Measurements from ENCODE around the gene USP36.

Gene USP36

DNA sequence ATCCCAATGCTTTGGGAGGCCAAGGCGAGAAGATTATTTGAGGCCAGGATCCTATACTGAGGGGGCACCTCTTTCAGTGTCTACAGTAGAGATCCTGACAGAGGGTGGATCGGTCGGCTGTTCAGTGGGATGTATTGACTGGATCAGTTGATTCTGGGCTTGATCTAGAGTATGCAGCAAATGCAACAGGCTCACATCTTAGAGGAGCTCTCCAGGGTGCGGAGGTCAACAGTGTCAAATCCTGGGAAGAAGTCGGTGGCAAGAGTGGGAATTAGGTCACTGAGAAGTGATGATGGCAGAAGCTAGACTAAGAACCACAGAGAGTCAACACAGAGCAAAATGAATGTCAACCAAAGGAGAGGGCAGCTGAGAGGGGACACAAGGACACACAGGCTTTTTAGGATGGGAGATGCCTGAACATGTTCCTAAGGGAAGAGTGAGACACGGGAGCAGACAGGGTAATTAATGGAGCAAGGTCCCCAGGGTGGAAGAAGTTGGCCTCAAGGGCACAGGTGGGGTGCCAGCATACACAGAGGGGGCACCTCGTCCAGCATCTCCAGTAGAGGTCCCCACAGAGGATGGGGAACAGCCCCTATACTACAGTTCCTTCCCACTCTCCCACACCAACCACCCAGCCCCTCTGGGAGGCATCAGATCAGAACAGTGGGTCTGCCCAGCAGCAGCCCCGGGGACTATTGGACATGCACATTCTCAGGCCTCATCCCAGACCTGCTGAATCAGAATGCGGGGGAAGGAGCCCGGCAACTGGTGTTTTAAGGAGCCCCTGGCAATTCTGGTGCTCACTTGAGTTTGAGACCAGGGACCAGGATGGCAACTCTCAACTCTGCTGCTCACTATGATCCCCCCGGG is 48.5 kb downstream of the USP36 start:
- Histone ChIP-seq H3K27ac (peak overlapping the region in 1 of 2 donors; percentile 49), H3K4me3 (no peak overlapping the region)
- no peak for DNase-seq (ENCODE audit: low spot score)
- TF ChIP-seq, protein P1, sequence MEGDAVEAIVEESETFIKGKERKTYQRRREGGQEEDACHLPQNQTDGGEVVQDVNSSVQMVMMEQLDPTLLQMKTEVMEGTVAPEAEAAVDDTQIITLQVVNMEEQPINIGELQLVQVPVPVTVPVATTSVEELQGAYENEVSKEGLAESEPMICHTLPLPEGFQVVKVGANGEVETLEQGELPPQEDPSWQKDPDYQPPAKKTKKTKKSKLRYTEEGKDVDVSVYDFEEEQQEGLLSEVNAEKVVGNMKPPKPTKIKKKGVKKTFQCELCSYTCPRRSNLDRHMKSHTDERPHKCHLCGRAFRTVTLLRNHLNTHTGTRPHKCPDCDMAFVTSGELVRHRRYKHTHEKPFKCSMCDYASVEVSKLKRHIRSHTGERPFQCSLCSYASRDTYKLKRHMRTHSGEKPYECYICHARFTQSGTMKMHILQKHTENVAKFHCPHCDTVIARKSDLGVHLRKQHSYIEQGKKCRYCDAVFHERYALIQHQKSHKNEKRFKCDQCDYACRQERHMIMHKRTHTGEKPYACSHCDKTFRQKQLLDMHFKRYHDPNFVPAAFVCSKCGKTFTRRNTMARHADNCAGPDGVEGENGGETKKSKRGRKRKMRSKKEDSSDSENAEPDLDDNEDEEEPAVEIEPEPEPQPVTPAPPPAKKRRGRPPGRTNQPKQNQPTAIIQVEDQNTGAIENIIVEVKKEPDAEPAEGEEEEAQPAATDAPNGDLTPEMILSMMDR (IDR thresholded peaks at IDR 0.05): no peak

DNA sequence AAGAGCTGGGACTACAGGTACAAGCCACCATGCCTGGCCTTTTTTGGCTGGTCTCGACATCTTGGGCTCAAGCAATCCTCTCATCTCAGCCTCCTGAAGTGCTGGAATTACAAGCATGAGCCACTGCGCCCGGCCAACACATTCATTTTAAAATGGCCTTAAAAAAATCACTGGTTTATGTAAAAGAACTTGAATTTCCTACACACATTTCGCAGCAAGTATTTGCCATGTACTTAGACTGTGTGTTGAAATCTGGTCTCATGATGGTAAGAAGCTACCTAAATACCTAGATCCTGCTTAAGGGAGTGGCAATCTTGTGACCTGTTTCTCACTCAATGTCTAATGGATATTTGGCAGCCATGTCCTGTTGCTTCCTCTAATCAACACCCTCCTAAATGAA is 50.1 kb downstream of the USP36 start:
- no peak overlapping the region for H3K4me3 ChIP-seq
- no peak for DNase-seq (ENCODE audit: low spot score)
- H3K27ac ChIP-seq: peak overlapping the region; percentile 46 to 69
- TF ChIP-seq, protein P1 (IDR thresholded peaks at IDR 0.05): no peak

DNA sequence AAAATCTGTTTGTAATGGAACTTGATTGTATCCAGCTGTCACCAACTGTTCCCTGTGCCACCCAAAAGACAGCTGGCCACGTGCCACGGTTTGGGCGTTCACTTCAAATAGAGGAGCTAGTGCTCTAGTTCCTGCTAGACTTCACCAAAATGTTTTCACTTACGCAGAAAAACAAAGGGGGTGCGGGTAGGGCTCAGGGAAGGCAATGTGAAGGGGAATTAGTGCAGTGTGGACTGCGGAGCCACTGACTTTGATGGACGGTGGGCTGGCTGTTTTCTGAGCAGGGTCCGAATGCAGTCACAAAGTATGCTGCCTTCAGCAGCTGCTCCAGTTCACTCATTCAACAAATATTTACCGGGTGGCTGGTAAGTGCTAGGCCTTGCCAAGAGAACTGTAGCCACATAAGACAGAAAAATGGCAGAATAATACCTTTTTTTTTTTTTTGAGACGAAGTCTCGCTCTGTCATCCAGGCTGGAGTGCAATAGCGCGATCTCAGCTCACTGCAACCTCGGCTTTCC is 50.9 kb downstream of the USP36 start:
- no peak overlapping the region for H3K4me3 ChIP-seq
- DNase-seq (ENCODE audit: low spot score): peak; percentile 82
- TF ChIP-seq, protein P1 (IDR thresholded peaks at IDR 0.05): no peak
- peak overlapping the region; percentile 46 to 69 for H3K27ac ChIP-seq

DNA sequence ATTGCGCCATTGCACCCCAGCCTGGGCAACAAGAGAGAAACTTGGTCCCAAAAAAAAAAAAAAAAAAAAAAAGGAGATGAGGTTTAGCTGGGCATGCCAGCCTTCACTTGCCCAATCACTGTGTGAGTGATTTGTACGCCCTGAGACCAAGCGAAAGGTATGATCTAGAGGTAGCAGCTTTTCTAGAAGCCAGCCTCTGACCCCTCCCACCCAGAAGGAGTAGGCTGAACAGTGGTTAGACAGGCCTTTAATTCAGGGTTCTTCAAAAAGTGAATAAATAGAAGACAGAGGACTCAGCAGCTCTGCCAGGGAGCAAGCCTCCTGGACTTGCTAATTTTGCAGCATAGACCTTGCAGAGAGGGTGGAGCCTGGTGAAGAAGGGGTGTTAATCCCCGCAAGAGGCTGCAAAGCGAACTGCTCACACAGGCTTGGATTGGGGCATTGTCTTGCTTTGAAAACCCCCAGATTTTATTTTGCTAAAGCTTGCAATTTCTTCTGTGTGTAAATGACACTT is 51.4 kb downstream of the USP36 start:
- peak overlapping the region; percentile 46 to 69 for H3K27ac ChIP-seq
- DNase-seq (ENCODE audit: low spot score): peak; percentile 45
- no peak overlapping the region for H3K4me3 ChIP-seq
- TF ChIP-seq, protein P1 (IDR thresholded peaks at IDR 0.05): no peak

DNA sequence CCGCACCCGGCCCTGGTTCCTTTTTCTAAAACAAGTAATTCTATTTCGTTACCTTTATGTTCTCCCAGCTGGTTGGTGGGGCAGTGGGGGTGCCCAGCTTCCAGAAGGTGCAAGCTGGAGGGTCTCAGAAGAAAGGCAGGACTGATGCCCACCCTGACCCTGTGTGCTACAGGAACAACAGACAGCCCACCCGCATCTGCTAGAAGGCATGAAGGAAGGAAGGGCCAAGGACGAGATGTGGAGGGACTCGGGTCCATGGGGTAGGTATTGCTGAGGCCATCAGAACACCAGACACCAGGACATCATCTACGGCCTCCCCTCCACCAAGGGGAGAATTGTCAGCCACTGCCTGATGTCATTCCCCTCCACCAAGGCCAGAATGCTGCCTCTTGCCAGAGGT is 52.2 kb downstream of the USP36 start:
- H3K4me3 ChIP-seq: no peak overlapping the region
- TF ChIP-seq, protein P1 (IDR thresholded peaks at IDR 0.05): no peak
- peak; percentile 65 for DNase-seq (ENCODE audit: low spot score)
- peak overlapping the region in 1 of 2 donors; percentile 1 for H3K27ac ChIP-seq

DNA sequence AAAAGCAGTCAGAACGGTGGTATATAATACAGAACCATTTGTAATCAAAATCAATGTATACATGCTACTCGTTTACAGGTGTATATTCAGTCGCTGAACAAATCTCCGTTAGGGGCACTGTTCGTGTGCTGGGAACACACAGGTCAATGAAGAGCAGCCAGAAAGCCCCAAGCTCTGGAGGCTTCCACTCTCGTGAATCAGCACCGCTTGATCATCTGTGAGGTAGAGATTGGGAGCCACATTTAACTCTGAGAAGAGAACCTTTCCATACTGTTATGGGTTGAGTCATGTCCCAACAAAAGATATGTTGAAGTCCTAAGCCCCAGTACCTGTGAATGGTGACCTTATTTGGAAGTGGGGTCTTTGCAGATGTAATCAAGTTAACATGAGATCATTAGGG is 53.2 kb downstream of the USP36 start:
- no peak overlapping the region for H3K4me3 ChIP-seq
- DNase-seq (ENCODE audit: low spot score): no peak
- no peak overlapping the region for H3K27ac ChIP-seq
- TF ChIP-seq, protein P1 (IDR thresholded peaks at IDR 0.05): no peak

All from coronary artery (tissue), 2 donors.